Measurements from ENCODE around the gene MYH9.

MYH9 gene

GRCh38 chr22:36387709-36387958 is 133 bp downstream of the MYH9 start:
- Histone ChIP-seq H3K4me2 (ENCODE audit: low read length) (peak overlapping the region; percentile 46), H3K36me3 (ENCODE audit: control insufficient read depth, insufficient read depth, low read length) (no peaks in the 10 kb centered on the region), H2AFZ (peak overlapping the region; percentile 38), H3K4me3 (ENCODE audit: low read depth, low read length) (peak overlapping the region; percentile 53), H3K9ac (no peak overlapping the region), H3K27me3 (ENCODE audit: control insufficient read depth, insufficient read depth, low read length) (no peaks in the 10 kb centered on the region), H3K79me2 (peaks cover 17% of the 10 kb centered on the region), H3K4me1 (peaks cover 11% of the 10 kb centered on the region), H3K9me3 (ENCODE audit: control insufficient read depth, low read length) (no peaks in the 10 kb centered on the region), H3K27ac (peak overlapping the region; percentile 79)
- no peak for TF ChIP-seq CTCF (IDR thresholded peaks at IDR 0.05)

GRCh38 chr22:36386900-36387708 is 663 bp downstream of the MYH9 start:
- no peaks in the 10 kb centered on the region for H3K27me3 ChIP-seq (ENCODE audit: control insufficient read depth, insufficient read depth, low read length)
- H3K79me2 ChIP-seq = peaks cover 20% of the 10 kb centered on the region
- TF ChIP-seq CTCF (IDR thresholded peaks at IDR 0.05) = no peak
- H3K36me3 ChIP-seq (ENCODE audit: control insufficient read depth, insufficient read depth, low read length) = no peaks in the 10 kb centered on the region
- peak overlapping the region; percentile 13 for H3K9ac ChIP-seq
- peaks cover 11% of the 10 kb centered on the region for H3K4me1 ChIP-seq
- H3K4me2 ChIP-seq (ENCODE audit: low read length) = peak overlapping the region; percentile 91
- H3K27ac ChIP-seq = peak overlapping the region; percentile 79
- peak overlapping the region; percentile 71 for H3K4me3 ChIP-seq (ENCODE audit: low read depth, low read length)
- no peaks in the 10 kb centered on the region for H3K9me3 ChIP-seq (ENCODE audit: control insufficient read depth, low read length)
- H2AFZ ChIP-seq = peak overlapping the region; percentile 60

GRCh38 chr22:36386351-36386899 is 1.3 kb downstream of the MYH9 start:
- H3K9me3 ChIP-seq (ENCODE audit: control insufficient read depth, low read length) = no peaks in the 10 kb centered on the region
- H3K27ac ChIP-seq = peak overlapping the region; percentile 79
- peak overlapping the region; percentile 91 for H3K4me2 ChIP-seq (ENCODE audit: low read length)
- no peak for TF ChIP-seq CTCF (IDR thresholded peaks at IDR 0.05)
- H3K27me3 ChIP-seq (ENCODE audit: control insufficient read depth, insufficient read depth, low read length) = no peaks in the 10 kb centered on the region
- H3K4me1 ChIP-seq = peaks cover 11% of the 10 kb centered on the region
- H3K9ac ChIP-seq = peak overlapping the region; percentile 13
- H3K4me3 ChIP-seq (ENCODE audit: low read depth, low read length) = peak overlapping the region; percentile 71
- H3K79me2 ChIP-seq = peaks cover 23% of the 10 kb centered on the region
- no peak overlapping the region for H2AFZ ChIP-seq
- H3K36me3 ChIP-seq (ENCODE audit: control insufficient read depth, insufficient read depth, low read length) = no peaks in the 10 kb centered on the region

- H3K27ac ChIP-seq = peak overlapping the region; percentile 79
- peak overlapping the region; percentile 91 for H3K4me2 ChIP-seq (ENCODE audit: low read length)
- H3K36me3 ChIP-seq (ENCODE audit: control insufficient read depth, insufficient read depth, low read length) = no peaks in the 10 kb centered on the region
- H2AFZ ChIP-seq = no peak overlapping the region
- H3K9me3 ChIP-seq (ENCODE audit: control insufficient read depth, low read length) = no peaks in the 10 kb centered on the region
- H3K27me3 ChIP-seq (ENCODE audit: control insufficient read depth, insufficient read depth, low read length) = no peaks in the 10 kb centered on the region
- peaks cover 25% of the 10 kb centered on the region for H3K79me2 ChIP-seq
- H3K9ac ChIP-seq = peak overlapping the region; percentile 37
- peaks cover 11% of the 10 kb centered on the region for H3K4me1 ChIP-seq
- TF ChIP-seq CTCF (IDR thresholded peaks at IDR 0.05) = no peak
- H3K4me3 ChIP-seq (ENCODE audit: low read depth, low read length) = peak overlapping the region; percentile 71
Observed at GRCh38 chr22:36385491-36386350, 2.0 kb downstream of the MYH9 start.

All from parathyroid adenoma (tissue), 2 donors.